IPS-18a (cell line): Measurements from ENCODE around the gene LRRC7.

ENCODE experiments used
- H3K27ac ChIP-seq: one replicate; pipeline ENCODE4 v1.5.1; 2013; ENCODE audit warnings: low read length
- H3K27me3 ChIP-seq: one replicate; pipeline ENCODE4 v1.6.1; 2013; ENCODE audit warnings: mild to moderate bottlenecking, low read length; ENCODE audit not compliant: control insufficient read depth, insufficient read depth
- H3K36me3 ChIP-seq: one replicate; pipeline ENCODE4 v1.6.1; 2013; ENCODE audit warnings: low read depth, low read length; ENCODE audit not compliant: control insufficient read depth
- H3K4me1 ChIP-seq: one replicate; pipeline ENCODE4 v1.6.1; 2013; ENCODE audit warnings: low read depth, low read length; ENCODE audit not compliant: control insufficient read depth
- H3K4me3 ChIP-seq: one replicate; pipeline ENCODE4 v1.5.1; 2013; ENCODE audit warnings: low read length
- H3K9ac ChIP-seq: one replicate; pipeline ENCODE4 v1.6.1; 2013; ENCODE audit warnings: mild to moderate bottlenecking, low read length, moderate library complexity
- H3K9me3 ChIP-seq: one replicate; pipeline ENCODE4 v1.6.1; 2013; ENCODE audit warnings: low read depth, low read length; ENCODE audit not compliant: control insufficient read depth

Gene LRRC7

GRCh38 chr1:70048336-70049094 is 480.8 kb downstream of the LRRC7 start:
- Histone ChIP-seq H3K4me3 (no peak overlapping the region), H3K9ac (no peak overlapping the region), H3K9me3 (no peaks in the 10 kb centered on the region), H3K36me3 (no peaks in the 10 kb centered on the region), H3K4me1 (no peaks in the 10 kb centered on the region), H3K27me3 (no peaks in the 10 kb centered on the region), H3K27ac (no peak overlapping the region)

DNA sequence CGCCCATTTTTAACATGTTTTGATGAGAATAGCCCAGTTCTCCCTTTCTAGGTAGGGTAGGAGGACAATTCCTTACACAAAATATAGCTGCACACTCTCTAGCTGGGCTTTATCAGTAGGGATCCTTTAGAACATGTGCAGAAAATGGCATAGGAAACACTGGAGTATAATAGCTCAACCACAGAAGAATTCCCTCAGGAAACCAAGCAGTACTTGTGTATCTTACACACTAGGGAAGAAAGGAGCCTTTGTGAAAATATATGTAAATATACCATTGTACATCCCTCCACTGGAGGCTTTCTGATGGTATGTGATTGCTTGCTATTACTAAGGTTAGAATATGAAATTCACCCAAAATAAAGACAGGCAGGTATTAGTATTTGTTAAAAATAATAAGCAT is 484.2 kb downstream of the LRRC7 start:
- Histone ChIP-seq H3K9ac (no peak overlapping the region), H3K9me3 (no peaks in the 10 kb centered on the region), H3K27ac (no peak overlapping the region), H3K4me3 (no peak overlapping the region), H3K4me1 (no peaks in the 10 kb centered on the region), H3K27me3 (no peaks in the 10 kb centered on the region), H3K36me3 (no peaks in the 10 kb centered on the region)

- H3K27ac ChIP-seq, result no peak overlapping the region
- no peaks in the 10 kb centered on the region for H3K9me3 ChIP-seq
- no peak overlapping the region for H3K9ac ChIP-seq
- no peak overlapping the region for H3K4me3 ChIP-seq
- H3K27me3 ChIP-seq, result no peaks in the 10 kb centered on the region
- no peaks in the 10 kb centered on the region for H3K4me1 ChIP-seq
- no peaks in the 10 kb centered on the region for H3K36me3 ChIP-seq
Measured at GRCh38 chr1:70057500-70057899, 489.8 kb downstream of the LRRC7 start.

DNA sequence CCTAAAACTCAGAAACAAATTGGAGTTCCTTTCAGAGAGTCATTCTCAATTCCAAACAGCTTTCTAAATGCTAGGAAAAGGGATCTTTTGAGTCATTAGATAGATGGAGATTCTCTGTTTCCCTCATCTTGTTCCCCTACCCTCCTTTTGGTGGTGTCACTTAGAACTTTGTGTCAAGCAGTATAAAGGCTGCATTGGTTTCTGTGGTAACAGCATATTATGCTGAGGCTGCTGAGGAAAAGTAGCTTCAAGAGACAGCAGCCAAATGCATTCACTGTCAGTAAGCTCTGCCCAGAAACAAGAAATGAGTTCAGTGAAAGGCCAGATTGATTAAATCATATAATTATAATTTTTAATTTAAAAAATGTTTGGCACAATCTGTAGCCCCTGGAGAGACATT is 493.5 kb downstream of the LRRC7 start:
- Histone ChIP-seq H3K36me3 (no peaks in the 10 kb centered on the region), H3K9me3 (no peaks in the 10 kb centered on the region), H3K9ac (no peak overlapping the region), H3K27ac (no peak overlapping the region), H3K27me3 (no peaks in the 10 kb centered on the region), H3K4me1 (no peaks in the 10 kb centered on the region), H3K4me3 (no peak overlapping the region)

DNA sequence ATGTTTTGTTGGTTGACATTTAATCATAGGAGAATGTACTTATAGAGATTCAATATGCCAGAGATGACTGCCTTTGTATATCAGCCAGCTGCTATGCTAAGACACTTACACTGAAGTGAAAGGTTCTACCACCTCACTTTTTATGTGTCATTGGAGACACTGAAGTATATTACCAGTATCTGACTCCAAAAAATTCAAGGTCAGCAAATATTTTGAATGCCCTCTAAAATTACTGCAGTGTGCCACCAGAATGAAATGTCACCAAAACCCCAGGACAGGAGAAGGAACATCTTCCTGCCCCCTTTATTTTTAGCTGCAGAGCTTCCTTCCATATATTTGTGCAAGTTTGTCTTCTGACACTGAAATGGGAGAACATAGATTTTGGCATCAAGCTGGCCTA is 496.1 kb downstream of the LRRC7 start:
- Histone ChIP-seq H3K27ac (no peak overlapping the region), H3K36me3 (no peaks in the 10 kb centered on the region), H3K4me3 (no peak overlapping the region), H3K9me3 (no peaks in the 10 kb centered on the region), H3K4me1 (no peaks in the 10 kb centered on the region), H3K9ac (no peak overlapping the region), H3K27me3 (no peaks in the 10 kb centered on the region)

- Histone ChIP-seq H3K4me1 (no peaks in the 10 kb centered on the region), H3K4me3 (no peak overlapping the region), H3K9ac (no peak overlapping the region), H3K36me3 (no peaks in the 10 kb centered on the region), H3K27me3 (no peaks in the 10 kb centered on the region), H3K27ac (no peak overlapping the region), H3K9me3 (no peaks in the 10 kb centered on the region)
Measured at GRCh38 chr1:70066711-70067110, 499.0 kb downstream of the LRRC7 start.

GRCh38 chr1:70071601-70072000 is 503.9 kb downstream of the LRRC7 start:
- H3K27ac ChIP-seq, result no peak overlapping the region
- H3K9me3 ChIP-seq, result no peaks in the 10 kb centered on the region
- H3K27me3 ChIP-seq, result no peaks in the 10 kb centered on the region
- no peaks in the 10 kb centered on the region for H3K36me3 ChIP-seq
- H3K4me3 ChIP-seq, result no peak overlapping the region
- H3K4me1 ChIP-seq, result no peaks in the 10 kb centered on the region
- H3K9ac ChIP-seq, result no peak overlapping the region

DNA sequence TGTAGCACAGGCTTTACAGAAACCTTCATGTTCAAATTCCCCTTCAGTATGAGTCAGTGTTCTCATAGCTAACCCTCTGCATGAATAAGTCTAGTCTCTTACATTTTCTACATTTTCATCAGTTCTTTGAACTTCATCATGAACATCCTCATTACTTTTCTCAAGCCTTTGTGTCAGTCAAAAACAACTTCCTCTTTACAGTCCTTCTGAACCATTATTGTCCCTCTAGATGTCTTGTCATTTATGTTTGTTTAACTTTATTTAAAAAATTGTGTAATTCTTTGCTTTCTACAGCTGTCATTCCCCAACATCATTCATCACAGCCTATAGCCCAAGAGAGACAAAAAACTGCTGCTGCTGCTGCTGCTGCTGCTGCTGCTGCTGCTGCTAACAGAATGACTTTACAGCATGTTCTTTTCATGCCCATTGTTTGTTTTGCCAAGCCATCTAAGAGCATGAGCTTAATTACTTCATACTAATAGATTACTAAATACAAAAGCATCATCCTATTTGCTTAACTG is 504.6 kb downstream of the LRRC7 start:
- Histone ChIP-seq H3K27ac (no peak overlapping the region), H3K36me3 (no peaks in the 10 kb centered on the region), H3K27me3 (no peaks in the 10 kb centered on the region), H3K4me3 (no peak overlapping the region), H3K4me1 (no peaks in the 10 kb centered on the region), H3K9ac (no peak overlapping the region), H3K9me3 (no peaks in the 10 kb centered on the region)

- H3K36me3 ChIP-seq, result no peaks in the 10 kb centered on the region
- no peaks in the 10 kb centered on the region for H3K4me1 ChIP-seq
- no peaks in the 10 kb centered on the region for H3K9me3 ChIP-seq
- H3K27ac ChIP-seq, result no peak overlapping the region
- H3K27me3 ChIP-seq, result no peaks in the 10 kb centered on the region
- H3K9ac ChIP-seq, result no peak overlapping the region
- H3K4me3 ChIP-seq, result no peak overlapping the region
Measured at GRCh38 chr1:70075761-70076160, 508.0 kb downstream of the LRRC7 start.

- H3K27ac ChIP-seq, result no peak overlapping the region
- H3K9me3 ChIP-seq, result no peaks in the 10 kb centered on the region
- H3K36me3 ChIP-seq, result no peaks in the 10 kb centered on the region
- H3K27me3 ChIP-seq, result no peaks in the 10 kb centered on the region
- no peak overlapping the region for H3K4me3 ChIP-seq
- no peaks in the 10 kb centered on the region for H3K4me1 ChIP-seq
- H3K9ac ChIP-seq, result no peak overlapping the region
Measured at GRCh38 chr1:70077066-70077465, 509.3 kb downstream of the LRRC7 start.

DNA sequence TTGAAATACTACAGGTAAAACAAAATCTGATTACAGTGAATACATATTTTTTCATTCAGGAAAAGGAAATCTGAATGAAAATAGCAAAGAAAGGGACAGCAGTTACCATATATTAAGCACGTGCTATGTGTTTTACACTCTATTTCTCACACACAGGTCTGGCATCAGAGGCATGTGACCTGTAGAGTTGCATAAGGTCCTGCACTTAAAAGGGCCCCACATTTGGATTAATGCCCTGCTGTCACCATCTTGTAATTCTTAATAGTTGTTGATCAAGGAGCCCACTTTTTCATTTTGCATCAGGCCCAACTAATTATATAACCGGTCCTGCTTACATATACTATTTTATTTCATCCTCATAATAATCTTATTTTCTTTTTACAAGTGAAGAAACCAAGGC is 511.8 kb downstream of the LRRC7 start:
- Histone ChIP-seq H3K9ac (no peak overlapping the region), H3K4me3 (no peak overlapping the region), H3K36me3 (no peaks in the 10 kb centered on the region), H3K27me3 (no peaks in the 10 kb centered on the region), H3K27ac (no peak overlapping the region), H3K4me1 (no peaks in the 10 kb centered on the region), H3K9me3 (no peaks in the 10 kb centered on the region)

DNA sequence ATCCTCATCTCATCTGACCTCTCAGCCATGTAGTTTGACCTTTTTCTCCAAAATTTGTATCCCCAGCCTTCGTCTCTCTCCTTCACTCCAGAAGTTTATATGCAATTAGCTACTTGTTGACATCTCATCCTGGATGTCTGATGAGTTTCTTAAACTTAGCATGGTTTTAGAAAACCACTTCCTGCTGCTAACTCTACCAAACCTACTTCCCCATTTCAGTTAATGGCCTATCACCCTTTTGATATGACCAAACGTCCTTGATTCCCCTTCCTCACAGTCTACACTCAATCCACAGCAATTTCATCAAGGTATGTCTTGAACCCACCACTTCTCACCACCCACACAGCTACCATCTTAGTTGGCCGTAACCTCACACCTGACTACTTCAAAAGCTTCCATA is 515.8 kb downstream of the LRRC7 start:
- Histone ChIP-seq H3K27me3 (no peaks in the 10 kb centered on the region), H3K9me3 (no peaks in the 10 kb centered on the region), H3K9ac (no peak overlapping the region), H3K36me3 (no peaks in the 10 kb centered on the region), H3K4me1 (no peaks in the 10 kb centered on the region), H3K27ac (no peak overlapping the region), H3K4me3 (no peak overlapping the region)
